ENCODE results near the gene APEX2. TPM values are rescaled to one million over a fixed set of nuclear protein-coding genes. Genes with fewer than 3 reads are reported as not detected.
"Not testable (repeated sequence)": the region's sequence is repeated elsewhere in the genome, so short reads cannot be mapped to it uniquely, and the experiment has no call there.

The APEX2 gene, protein sequence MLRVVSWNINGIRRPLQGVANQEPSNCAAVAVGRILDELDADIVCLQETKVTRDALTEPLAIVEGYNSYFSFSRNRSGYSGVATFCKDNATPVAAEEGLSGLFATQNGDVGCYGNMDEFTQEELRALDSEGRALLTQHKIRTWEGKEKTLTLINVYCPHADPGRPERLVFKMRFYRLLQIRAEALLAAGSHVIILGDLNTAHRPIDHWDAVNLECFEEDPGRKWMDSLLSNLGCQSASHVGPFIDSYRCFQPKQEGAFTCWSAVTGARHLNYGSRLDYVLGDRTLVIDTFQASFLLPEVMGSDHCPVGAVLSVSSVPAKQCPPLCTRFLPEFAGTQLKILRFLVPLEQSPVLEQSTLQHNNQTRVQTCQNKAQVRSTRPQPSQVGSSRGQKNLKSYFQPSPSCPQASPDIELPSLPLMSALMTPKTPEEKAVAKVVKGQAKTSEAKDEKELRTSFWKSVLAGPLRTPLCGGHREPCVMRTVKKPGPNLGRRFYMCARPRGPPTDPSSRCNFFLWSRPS
- total RNA-seq: 10 to 100 TPM; 28.6 to 35.8 TPM

DNA sequence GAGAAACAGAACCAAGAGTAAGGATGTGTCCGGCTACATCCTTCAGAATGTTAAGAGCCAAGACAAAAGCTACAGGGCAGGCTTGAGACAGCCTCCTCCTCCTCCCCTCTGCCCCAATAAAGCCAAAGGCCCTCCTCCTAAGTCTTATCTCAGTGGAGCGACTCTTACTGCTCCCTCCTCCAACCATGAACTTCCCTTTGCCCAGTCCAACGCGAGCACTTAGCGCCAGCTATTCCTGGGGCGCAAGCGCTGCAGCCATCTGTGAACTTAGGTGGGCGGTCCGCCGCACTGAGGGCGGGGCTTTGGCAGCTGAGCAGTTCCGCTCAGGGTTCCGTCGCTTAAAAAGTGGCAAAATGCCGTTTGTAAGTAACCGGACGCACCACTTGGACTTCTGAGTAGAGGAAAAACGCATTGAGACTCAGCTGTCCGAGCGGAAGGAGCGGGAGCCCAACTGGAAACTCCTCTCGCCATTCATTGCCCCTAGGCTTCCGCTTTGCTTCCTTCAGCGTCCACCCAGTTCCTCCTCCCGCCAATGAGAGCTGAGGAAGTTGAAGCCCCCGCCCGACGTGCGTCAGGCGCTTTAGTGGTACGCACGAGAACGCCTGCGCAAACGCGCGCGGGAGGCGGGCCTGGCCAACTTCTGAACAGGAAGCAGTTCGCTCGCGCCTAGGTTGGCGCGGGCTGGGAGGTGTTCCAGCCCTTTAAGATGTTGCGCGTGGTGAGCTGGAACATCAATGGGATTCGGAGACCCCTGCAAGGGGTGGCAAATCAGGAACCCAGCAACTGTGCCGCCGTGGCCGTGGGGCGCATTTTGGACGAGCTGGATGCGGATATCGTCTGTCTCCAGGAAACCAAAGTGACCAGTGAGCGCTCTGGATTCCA, at the start of gene APEX2:
Gene APEX2, plus strand, starts transcription at position 647 of the 882 bp plus-strand sequence. Its CDS starts 60 bp downstream, at position 707.
- no peaks in the 10 kb centered on the region for H3K27me3 Mint-ChIP-seq
- ATAC-seq (peak; percentile 97), DNase-seq (peak; percentile 92)
- CTCF ChIA-PET: interaction anchor here (0.7 to 1.4 kb wide), 3 partner anchors 57 to 956 kb away, joined by 3 read pairs; partner anchors contain the start of gene PHF8
- no peaks in the 10 kb centered on the region for H3K9me3 Mint-ChIP-seq (ENCODE audit: low read depth)
- peak within 1 kb of the TSS; percentile 96 for H3K4me3 Mint-ChIP-seq
- H3K4me1 Mint-ChIP-seq: peaks cover 29% of the 10 kb centered on the region
- peaks cover 18% of the 10 kb centered on the region for H3K36me3 Mint-ChIP-seq
- H3K27ac Mint-ChIP-seq: peak within 1 kb of the TSS; percentile 93

DNA sequence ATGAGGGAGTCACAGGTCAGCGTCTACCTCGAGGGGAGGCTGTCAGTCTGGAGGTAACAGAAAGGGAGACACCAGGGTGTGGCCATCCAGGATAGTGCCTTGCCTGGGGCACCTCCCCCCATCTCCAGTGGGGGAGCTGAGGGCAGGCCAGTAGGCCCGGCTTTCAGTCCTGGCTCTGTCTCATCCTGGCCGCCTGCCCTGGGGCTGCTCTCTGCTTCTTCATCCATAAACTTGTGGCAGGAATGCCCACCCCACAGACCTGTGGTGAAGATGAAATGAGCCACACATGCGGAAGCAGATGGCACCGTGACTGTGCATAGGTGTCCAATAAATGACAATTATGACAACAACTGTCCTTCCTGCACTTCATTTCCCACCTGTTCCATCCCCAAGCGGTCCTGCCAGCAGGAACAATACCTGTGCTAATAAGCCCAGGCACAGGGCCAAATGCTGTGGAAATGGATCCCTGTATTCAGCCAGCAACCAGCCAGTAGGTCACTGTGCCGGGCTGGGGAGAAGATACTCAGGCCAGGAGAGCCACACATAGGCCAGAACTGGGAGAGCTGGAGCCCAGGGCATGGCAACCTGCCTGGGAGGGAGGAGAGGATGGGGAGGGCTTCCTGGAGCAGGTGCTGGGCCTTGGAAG, 49.3 kb upstream of the APEX2 start:
- Mint-ChIP-seq H3K4me1 (no peaks in the 10 kb centered on the region), H3K36me3 (no peaks in the 10 kb centered on the region), H3K27ac (no peak overlapping the region), H3K4me3 (no peak overlapping the region), H3K27me3 (no peaks in the 10 kb centered on the region), H3K9me3 (ENCODE audit: low read depth) (no peaks in the 10 kb centered on the region)
- DNase-seq (no peak), ATAC-seq (no peak)
- CTCF ChIA-PET: no interaction called here

DNA sequence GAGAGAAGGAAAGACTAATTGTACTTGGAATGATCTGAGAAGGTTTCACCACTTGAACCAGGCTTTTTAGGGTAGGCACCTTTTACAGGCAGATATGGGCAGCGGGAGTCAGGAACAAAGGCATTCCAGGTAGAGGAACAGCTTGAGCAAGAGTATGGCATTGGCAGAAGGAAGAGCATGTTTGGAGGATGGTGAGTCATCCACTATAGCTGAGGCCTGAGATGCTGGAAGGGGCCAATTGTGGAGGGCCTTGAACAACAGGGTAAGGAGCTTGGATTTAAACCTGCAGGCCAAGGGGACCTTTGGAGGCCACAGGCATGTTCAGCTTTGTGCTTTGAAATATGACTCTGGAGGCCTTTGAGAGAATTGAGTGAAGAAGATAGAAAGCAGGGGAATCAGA, 38.4 kb upstream of the APEX2 start:
- DNase-seq: no peak
- Mint-ChIP-seq H3K36me3 (no peaks in the 10 kb centered on the region), H3K4me1 (peaks cover 6% of the 10 kb centered on the region), H3K27me3 (peaks cover 5% of the 10 kb centered on the region), H3K4me3 (no peak overlapping the region), H3K9me3 (ENCODE audit: low read depth) (no peaks in the 10 kb centered on the region), H3K27ac (no peak overlapping the region)
- CTCF ChIA-PET: no interaction called here
- no peak for ATAC-seq

DNA sequence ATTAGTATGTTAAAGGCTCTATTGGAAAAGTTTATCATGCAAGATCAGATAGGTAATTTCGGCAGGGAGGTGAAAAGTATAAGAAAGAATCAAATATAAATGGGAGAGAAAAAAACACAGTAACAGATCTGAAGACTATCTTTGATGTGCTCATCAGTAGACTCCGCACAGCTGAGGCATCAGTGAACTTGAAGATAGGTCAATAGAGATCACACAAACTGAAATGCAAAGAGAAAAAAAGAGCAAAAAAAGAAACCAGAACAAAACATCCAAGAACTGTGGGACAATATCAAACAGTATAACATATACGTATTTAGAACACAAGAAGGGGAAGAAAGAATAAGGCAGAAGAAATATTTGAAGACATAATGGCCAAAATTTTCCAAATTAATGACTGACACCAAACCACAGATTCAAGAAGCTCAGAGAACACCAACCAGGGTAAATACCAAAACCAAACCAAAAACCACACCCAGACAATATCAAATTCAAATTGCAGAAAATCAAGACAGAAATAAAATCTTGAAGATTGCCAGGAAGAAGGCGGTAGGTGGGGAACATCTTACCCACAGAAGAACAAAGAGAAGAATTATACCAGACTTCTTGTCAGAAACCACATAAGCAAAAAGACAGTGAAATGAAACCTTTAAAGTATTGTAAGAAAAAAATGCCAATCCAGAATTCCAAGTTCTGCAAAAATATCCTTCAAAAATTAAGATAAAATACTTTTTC, 35.2 kb upstream of the APEX2 start:
- peaks cover 5% of the 10 kb centered on the region for H3K27me3 Mint-ChIP-seq
- ATAC-seq: no peak
- no peaks in the 10 kb centered on the region for H3K36me3 Mint-ChIP-seq
- peaks cover 2% of the 10 kb centered on the region for H3K9me3 Mint-ChIP-seq (ENCODE audit: low read depth)
- H3K27ac Mint-ChIP-seq: no peak overlapping the region
- H3K4me3 Mint-ChIP-seq: no peak overlapping the region
- CTCF ChIA-PET: no interaction called here
- DNase-seq: no peak
- peaks cover 6% of the 10 kb centered on the region for H3K4me1 Mint-ChIP-seq

DNA sequence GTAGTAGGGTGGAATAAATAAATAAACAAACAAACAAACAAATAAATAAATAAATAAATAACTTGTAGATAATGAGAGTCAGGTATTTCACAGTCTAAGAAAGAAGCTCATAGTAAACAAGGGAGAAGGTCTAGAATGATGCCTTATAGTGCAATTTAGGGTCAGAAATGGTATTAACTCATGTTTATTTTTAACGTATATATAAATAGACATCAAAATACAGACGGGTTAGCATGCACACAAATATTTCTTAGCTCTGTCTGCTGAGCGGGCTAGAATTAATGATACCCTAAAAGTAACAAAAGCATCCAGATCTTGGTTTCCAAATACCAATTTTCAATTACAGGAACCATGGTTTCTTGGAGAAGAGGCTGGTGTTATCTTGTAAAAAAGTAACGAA, 22.8 kb upstream of the APEX2 start:
- H3K36me3 Mint-ChIP-seq: no peaks in the 10 kb centered on the region
- CTCF ChIA-PET: no interaction called here
- no peaks in the 10 kb centered on the region for H3K4me1 Mint-ChIP-seq
- no peaks in the 10 kb centered on the region for H3K27me3 Mint-ChIP-seq
- no peaks in the 10 kb centered on the region for H3K9me3 Mint-ChIP-seq (ENCODE audit: low read depth)
- ATAC-seq (no peak), DNase-seq (no peak)
- no peak overlapping the region for H3K27ac Mint-ChIP-seq
- no peak overlapping the region for H3K4me3 Mint-ChIP-seq

DNA sequence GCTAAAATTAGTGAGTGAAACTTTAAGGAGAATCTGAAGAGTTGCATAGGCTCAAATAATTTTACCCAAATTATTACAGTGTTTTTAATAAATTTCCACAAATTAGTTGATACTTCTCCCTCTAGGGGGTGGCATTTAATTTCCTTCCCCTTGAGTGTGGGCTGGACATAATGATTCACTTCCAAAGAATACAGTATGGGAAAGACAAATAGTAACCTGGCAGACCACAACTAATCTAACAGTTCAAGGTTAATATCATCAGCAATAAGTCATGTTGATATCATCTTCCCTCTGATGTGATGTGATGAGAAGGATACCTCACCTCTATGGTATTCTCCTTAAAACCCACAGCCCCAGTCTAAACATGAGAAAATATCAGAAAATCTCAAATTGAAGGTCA, 21.7 kb upstream of the APEX2 start:
- no peaks in the 10 kb centered on the region for H3K27me3 Mint-ChIP-seq
- ATAC-seq (no peak), DNase-seq (no peak)
- no peak overlapping the region for H3K4me3 Mint-ChIP-seq
- CTCF ChIA-PET: no interaction called here
- H3K9me3 Mint-ChIP-seq (ENCODE audit: low read depth): no peaks in the 10 kb centered on the region
- H3K27ac Mint-ChIP-seq: no peak overlapping the region
- no peaks in the 10 kb centered on the region for H3K4me1 Mint-ChIP-seq
- H3K36me3 Mint-ChIP-seq: no peaks in the 10 kb centered on the region

DNA sequence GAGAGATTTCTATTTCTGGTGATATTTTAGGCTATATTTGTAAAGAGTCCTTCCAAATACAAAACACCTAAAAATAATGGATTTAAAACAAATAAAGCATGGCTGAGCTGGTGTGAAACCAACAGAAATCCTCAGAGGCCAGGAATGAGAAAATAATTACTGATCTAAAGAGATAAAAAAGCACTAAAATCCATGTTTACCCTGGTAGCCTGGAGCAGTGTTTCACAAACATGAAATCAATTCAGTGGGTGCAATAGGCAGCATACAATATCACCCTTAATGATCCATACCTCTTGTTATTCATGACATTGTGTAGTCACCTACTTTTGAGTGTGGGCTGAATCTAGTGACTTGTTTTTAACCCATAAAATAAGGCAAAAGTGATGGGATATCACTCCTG, 20.7 kb upstream of the APEX2 start:
- DNase-seq: no peak
- no peaks in the 10 kb centered on the region for H3K4me1 Mint-ChIP-seq
- H3K36me3 Mint-ChIP-seq: no peaks in the 10 kb centered on the region
- no peak for ATAC-seq
- H3K4me3 Mint-ChIP-seq: no peak overlapping the region
- no peaks in the 10 kb centered on the region for H3K9me3 Mint-ChIP-seq (ENCODE audit: low read depth)
- CTCF ChIA-PET: no interaction called here
- no peak overlapping the region for H3K27ac Mint-ChIP-seq
- no peaks in the 10 kb centered on the region for H3K27me3 Mint-ChIP-seq

DNA sequence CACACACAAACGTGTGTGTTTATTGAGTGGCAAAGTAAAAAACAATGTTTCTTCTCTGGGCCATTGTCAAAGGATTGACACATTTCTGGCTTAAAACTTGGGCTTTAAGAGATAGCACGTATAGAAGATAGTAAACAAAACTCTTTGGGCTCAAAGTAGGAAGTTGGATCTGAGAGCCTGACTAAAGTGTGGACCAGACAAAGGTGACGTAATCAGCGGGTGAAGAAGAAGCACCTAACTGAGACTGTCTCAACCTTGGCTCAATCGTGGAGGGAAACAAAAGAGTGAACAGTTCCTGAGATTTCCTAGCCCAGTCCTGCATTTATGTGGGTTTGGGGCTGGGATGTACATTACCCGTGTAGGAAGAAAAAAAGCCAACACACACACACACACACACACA, 19.8 kb upstream of the APEX2 start:
- CTCF ChIA-PET: no interaction called here
- H3K27me3 Mint-ChIP-seq: no peaks in the 10 kb centered on the region
- H3K36me3 Mint-ChIP-seq: no peaks in the 10 kb centered on the region

DNA sequence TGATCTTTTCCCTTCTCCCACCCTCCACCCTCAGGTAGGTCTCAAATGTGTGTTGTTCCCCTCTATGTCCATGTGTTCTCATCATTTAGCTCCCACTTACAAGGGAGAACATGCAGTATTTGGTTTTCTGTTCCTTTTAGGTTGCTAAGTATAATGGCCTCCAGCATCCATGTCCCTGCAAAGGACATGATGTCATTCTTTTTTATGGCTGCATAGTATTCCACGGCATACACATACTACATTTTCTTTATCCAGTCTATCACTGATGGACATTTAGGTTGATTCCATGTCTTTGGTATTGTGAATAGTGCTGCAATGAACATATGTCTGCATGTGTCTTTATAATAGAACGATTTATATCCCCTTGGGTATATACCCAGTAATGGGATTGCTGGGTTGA, 16.9 kb upstream of the APEX2 start:
- H3K4me3 Mint-ChIP-seq; H3K36me3 Mint-ChIP-seq; H3K27me3 Mint-ChIP-seq; CTCF ChIA-PET; DNase-seq; H3K9me3 Mint-ChIP-seq (ENCODE audit: low read depth); H3K27ac Mint-ChIP-seq; H3K4me1 Mint-ChIP-seq; ATAC-seq: not testable (repeated sequence)

More for the DNA sequence above, 19.8 kb upstream of the APEX2 start:
- DNase-seq (no peak), ATAC-seq (no peak)
- H3K9me3 Mint-ChIP-seq (ENCODE audit: low read depth): no peaks in the 10 kb centered on the region
- no peaks in the 10 kb centered on the region for H3K4me1 Mint-ChIP-seq
- H3K27ac Mint-ChIP-seq: no peak overlapping the region
- H3K4me3 Mint-ChIP-seq: no peak overlapping the region

DNA sequence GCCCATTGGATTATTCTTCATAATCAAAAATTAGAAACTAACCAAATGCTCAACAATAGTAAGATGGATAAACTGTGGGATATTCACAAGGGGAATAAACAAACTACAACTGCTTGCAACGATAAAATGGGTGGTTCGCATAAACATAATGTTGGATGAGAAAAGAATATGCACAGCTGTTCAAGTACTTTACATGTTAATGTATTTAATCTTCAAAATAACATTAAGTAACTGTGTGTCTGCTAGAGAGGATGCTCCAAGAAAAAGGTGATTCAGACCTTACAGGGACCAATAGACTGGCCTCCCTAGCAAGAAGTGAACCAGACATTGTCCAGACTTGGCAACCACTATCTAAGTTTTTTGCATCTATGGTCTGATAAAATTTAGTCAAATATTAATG, 8.5 kb upstream of the APEX2 start:
- no peaks in the 10 kb centered on the region for H3K9me3 Mint-ChIP-seq (ENCODE audit: low read depth)
- no peak for DNase-seq
- no peak overlapping the region for H3K4me3 Mint-ChIP-seq
- no peaks in the 10 kb centered on the region for H3K4me1 Mint-ChIP-seq
- CTCF ChIA-PET: no interaction called here
- no peaks in the 10 kb centered on the region for H3K36me3 Mint-ChIP-seq
- no peak overlapping the region for H3K27ac Mint-ChIP-seq
- H3K27me3 Mint-ChIP-seq: peaks cover 2% of the 10 kb centered on the region
- ATAC-seq: no peak

DNA sequence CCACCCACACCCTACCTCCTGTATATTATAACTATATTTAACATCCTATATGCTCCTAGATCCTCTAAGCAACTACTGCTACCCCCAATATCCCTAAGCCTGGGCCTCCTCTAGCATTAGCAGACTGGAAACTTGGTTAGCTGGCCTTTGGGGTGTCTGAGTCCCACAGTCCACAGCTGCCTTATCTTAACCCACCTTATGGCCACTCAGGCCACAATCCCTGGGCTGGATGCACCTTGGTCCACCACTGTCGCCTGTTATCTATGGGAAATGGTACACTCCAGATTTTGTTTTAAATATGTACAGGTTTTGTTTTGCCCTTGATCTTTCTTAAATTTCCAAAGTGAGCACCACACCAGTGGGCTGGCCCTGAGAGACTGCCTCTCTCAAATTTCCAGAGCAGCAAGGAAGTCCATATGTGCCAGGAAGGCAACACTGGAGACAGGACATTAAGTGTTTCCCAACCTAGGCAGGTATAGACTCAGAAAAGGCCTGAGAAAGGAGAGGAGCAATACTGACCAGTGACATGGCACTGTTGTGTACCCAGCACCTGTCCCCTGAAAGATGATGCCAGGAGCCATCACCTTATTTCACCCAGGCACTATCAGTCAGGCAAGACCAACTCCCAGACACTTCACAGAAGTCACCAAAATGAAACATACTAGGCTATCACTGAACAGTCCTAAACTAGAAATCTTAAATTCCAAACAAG, 7.1 kb upstream of the APEX2 start:
- H3K36me3 Mint-ChIP-seq: no peaks in the 10 kb centered on the region
- no peak overlapping the region for H3K27ac Mint-ChIP-seq
- CTCF ChIA-PET: no interaction called here
- H3K27me3 Mint-ChIP-seq: peaks cover 2% of the 10 kb centered on the region
- ATAC-seq (no peak), DNase-seq (no peak)
- H3K9me3 Mint-ChIP-seq (ENCODE audit: low read depth): no peaks in the 10 kb centered on the region
- H3K4me1 Mint-ChIP-seq: no peaks in the 10 kb centered on the region
- no peak overlapping the region for H3K4me3 Mint-ChIP-seq

DNA sequence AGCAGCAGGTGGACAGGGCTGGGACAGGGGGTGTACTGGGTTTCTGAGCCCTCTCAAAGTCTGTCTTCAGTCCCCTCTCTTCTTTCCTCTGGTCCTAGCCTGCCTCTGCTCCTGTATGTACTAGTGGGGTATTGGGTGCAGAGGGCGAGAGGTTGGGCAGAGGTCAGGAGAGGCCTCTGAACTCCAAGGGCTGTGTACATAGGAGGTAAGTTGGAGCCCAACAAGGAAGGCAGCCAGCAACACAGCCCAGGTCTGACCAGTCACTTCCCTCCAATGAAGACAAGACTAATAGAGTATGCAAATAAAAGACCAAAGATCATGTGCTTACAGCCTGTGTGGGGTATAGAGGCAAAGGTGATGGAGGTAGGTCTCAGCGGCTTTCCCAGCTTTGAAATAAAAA, 6.1 kb upstream of the APEX2 start, which contains the start of gene PFKFB1:
Gene PFKFB1, minus strand, starts transcription at position 90 of the 400 bp plus-strand sequence. CDS start 181 bp downstream, outside the sequence.
- no peak for ATAC-seq
- H3K4me3 Mint-ChIP-seq: no peak within 1 kb of the TSS
- CTCF ChIA-PET: no interaction called here

More for the DNA sequence above, 6.1 kb upstream of the APEX2 start, which contains the start of gene PFKFB1:
- no peaks in the 10 kb centered on the region for H3K9me3 Mint-ChIP-seq (ENCODE audit: low read depth)
- peaks cover 2% of the 10 kb centered on the region for H3K27me3 Mint-ChIP-seq
- peaks cover 2% of the 10 kb centered on the region for H3K4me1 Mint-ChIP-seq
- no peak within 1 kb of the TSS for H3K27ac Mint-ChIP-seq
- no peaks in the 10 kb centered on the region for H3K36me3 Mint-ChIP-seq
- DNase-seq: no peak
